Midbrain (tissue), 1 donor: Measurements from ENCODE around the gene FARP1.

Experiments
- DNase-seq: peaks from one replicate; lab custom pipeline; 2025; lab: John Stamatoyannopoulos, UW

FARP1 gene

DNA sequence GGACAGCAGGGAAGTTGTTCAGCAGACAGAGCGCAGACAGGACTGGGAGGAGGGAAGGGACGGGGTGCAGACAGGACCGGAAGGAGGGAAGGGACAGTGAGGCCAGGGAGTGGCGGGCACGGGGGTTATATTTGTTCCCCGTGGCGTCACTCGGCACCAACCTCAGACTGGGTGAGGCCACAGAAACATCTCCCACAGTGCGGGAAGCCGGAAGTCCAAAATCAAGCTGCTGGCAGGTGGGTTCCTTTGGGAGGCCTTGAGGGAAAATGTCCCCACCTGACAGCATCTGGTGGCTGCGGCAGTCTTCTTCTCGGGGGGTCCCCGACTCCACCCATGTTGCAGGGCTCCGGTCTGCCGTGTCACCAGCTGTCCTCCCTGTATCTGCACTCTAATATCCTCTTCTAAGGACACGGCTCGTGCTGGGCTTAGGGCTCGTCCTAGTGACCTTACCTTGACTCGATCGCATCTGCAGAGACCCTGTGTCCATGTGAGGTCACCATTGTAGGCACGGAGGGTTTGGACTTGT lies 301.0 kb downstream of the FARP1 start:
- DNase-seq: no peak

- no peak for DNase-seq
Measured at GRCh38 chr13:98444381-98444780, 301.5 kb downstream of the FARP1 start.

DNA sequence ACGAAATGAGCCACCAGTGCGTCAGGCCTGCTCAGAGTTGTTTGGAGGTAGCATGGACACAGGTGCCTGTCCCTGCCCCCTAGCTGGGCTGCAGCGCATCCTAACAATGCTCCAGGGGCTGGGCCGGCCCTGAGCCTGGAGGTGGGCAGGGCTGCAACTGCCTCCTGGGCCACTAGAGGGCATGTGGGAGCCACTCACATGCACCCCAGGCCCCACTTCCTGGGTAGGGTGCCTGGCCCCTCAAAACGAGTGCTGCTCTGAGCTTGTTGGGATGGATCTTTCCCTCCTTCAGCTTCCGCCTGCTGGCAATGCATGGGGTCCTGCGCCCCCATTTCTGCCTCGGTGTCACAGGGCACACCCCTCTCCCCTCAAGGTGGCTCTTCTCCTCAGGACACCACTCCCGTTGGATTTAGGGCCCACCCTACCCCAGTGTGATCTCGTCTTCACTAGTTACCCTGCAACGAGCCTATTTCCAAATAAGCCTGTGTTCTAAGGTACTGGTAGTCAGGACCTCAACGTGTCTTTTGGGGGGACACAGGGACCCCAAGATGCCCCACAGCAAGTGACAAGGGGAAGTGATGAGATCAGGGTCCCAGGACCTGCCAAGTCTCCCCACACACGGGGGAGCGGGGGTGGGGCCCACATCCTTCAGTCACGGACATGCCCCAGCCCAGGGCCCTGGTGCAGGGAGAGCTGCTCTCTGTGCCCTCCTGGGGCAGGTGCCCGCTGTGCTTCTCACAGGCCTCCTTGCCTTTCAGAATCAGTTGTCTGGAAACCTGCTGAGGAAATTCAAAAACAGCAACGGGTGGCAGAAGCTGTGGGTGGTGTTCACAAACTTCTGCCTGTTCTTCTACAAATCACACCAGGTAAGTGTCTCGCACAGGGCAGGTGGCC lies 302.7 kb downstream of the FARP1 start:
- peak; percentile 48 for DNase-seq

GRCh38 chr13:98446234-98446621 lies 303.3 kb downstream of the FARP1 start:
- no peak for DNase-seq

GRCh38 chr13:98447130-98447529 lies 304.2 kb downstream of the FARP1 start:
- no peak for DNase-seq

- peak; percentile 66 for DNase-seq
Measured at GRCh38 chr13:98447881-98448641, 305.2 kb downstream of the FARP1 start.

GRCh38 chr13:98448642-98448928 lies 305.7 kb downstream of the FARP1 start:
- DNase-seq: no peak

DNA sequence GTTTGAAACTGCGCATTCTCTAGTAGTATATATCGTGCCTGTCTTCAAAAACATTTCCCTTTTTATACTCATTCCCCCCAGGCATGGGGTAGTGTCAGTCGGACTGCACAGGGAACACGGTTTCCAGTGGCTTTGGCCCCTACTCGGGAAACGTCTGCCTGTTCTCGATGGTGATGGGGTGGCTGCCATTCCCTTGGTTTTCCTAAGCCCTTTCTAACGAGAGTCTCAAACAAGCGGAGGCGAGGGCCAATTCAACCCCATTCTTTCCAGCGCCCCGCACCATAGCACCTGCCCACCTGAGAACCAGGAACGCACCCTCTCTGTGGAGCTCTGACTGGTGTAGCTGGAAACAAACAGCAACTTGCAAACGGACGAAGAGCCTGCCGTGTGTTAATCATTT lies 306.4 kb downstream of the FARP1 start:
- DNase-seq: no peak

DNA sequence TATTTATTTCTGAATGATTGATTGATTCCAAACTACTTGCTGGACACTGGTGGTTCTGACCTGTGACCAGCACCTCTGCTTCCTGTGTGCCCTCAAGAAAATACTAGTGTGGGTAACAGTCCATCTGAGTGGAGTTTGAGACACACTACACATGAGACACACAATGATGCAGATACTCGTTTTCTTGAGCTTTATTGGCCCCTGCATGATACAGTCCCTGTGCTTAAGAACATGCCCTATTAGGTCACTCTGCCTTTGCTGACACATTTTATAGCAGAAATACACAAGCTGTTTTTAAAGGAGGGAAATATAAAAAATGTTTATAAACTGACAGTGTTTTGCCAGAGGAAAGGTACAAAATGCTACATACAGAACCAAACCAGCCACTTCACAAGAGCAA lies 307.1 kb downstream of the FARP1 start:
- no peak for DNase-seq

DNA sequence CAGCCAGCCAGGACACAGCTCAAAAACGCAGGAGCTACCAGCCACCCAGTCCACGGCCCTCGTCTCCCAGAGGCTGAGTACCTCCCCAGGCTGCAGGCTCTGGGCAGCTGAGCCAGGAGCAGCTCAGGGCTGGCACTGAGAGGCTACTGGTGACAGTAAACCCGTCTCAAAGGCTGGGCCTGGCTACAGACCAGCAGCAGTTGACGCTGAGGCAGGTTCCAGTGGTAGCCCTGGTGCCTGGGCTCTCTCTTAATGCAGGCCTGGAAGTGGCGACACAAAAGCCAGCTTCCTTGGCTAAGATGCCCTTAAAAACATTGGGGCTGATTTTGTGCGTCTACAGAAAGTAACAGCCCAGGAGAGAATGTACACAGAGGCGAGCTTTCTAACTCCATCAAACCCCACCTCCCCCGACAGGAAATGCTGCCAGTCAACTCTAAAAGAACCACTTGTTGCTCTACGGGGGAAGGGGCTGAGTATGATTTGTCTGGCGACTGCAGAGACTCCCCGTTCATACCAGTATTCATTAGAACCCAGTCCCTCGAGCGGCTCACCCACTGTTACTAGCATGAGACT lies 307.7 kb downstream of the FARP1 start:
- DNase-seq: peak; percentile 73

DNA sequence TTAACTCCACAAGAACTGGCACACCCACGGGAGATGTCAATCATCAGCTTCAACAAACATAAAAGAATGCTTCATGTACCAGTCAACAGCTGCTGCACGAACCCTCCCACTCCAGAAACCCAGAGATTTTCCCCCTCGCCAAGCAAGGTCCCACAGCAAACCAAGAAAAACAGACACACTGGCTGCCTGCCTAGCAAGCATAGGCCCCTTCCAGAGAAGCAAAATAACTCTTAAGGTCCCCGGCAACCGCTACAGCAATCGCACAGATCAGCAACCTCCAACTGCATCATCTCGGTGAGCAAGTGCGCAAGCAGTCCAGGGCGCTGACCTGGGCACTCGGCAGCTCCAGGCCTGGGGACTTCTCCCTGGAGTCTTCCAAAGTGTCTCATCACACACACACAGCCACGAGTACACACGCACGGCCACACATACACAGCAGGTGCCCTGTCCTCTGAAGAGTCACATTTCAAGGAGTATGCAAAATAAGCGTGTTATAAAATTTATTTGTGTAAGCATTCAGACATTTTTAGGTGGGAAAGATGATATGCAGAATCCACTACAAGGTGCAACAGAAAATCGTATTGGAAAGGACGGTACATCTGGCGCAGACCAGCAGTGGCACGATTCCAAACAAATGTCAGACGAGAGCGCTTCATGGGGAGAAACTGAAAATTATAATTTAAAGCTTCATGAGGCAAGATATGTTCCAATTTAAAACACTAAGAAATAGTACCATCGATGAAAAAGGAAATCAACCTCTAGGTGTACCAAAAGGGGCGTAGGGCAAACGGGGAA lies 309.0 kb downstream of the FARP1 start:
- DNase-seq: peak; percentile 34

DNA sequence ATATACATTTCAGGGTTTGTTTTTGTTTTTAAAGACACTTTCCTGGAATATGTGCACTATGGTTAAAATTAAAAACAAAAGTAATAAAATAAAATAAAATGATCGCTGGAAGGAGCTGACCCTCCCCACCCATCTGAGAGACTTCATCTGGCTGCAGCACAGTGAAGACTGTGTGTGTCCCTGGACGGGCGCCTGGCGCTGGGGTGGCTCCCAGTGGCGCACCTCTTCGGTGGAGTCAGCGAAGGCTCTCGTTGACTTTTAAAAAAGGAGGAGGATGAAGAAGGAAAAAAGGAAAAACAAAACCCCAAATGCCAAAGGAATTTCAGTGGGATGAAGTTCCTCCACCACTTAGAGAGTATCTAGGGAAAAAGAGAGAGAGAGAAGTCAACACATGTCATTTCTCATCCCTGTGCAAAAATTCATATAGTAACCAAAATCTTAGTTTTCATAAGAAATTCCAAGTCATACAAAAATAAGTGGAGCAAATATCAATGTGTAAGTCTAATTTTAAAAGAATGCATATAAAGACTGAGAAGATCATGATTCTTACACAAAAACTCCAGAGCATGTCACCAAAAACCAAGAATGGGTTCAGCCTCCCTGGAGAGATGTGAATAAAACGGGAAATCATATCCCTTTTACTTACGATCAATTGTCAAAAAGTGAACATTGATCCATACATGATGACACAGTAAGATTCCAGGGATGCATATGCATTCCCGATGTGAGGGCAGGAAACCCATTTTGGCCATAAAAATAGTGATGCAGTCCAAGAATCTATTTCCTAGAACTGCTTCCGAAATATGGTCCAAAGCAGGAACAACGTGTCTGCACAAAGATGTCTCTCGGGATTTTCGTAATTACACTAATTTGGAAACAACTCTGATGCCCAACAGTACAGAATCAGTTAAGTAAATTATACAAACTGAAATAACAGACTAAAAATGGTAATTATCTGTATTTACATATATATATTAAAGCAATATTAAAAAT lies 310.3 kb downstream of the FARP1 start:
- no peak for DNase-seq

DNA sequence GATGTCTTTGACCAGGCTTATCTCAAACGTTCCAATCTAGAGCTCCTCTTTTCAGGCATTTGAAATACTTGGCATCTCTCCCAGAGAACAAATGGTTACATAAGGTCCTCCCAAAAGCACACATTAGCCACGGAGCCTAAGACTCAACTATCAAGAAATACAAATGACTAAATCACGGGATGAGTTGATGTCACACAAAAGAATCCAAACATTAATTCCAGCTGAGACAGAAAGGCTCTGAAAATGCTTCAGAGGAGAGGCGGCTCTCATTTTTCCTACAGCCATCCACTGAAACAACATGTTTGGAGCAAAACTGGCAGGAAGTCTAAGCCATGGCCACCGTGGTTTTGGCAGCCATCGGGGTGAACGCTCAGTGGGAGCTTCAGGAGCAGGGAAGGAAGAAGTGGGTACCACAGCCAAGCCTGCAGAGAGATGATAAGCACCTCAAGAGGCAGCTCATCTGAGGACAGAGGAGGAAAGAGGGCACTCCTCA lies 311.5 kb downstream of the FARP1 start:
- peak; percentile 43 for DNase-seq

- DNase-seq: no peak
Measured at GRCh38 chr13:98456413-98456845, 313.5 kb downstream of the FARP1 start.

DNA sequence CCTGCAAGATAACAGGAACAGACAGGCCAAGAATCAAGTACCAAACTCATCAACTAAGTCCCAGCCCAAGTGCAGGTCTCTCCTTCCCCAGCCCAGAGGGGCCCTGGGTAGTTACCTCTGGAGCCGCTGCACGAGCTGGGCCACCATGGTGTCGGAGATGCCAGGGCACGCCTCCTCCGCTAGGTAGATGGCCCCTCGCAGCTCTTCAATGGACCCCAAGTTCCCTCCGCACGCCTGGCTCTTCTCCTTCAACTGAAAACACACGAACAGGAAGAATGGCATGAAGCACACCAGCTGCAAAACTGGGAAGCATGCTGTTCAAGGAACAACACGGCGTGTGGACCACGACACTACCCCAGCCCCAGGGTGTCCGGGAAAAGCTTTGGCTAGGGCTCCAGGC lies 314.2 kb downstream of the FARP1 start:
- no peak for DNase-seq

- no peak for DNase-seq
Measured at GRCh38 chr13:98458431-98458830, 315.5 kb downstream of the FARP1 start.

- no peak for DNase-seq
Measured at GRCh38 chr13:98459171-98459681, 316.3 kb downstream of the FARP1 start.

DNA sequence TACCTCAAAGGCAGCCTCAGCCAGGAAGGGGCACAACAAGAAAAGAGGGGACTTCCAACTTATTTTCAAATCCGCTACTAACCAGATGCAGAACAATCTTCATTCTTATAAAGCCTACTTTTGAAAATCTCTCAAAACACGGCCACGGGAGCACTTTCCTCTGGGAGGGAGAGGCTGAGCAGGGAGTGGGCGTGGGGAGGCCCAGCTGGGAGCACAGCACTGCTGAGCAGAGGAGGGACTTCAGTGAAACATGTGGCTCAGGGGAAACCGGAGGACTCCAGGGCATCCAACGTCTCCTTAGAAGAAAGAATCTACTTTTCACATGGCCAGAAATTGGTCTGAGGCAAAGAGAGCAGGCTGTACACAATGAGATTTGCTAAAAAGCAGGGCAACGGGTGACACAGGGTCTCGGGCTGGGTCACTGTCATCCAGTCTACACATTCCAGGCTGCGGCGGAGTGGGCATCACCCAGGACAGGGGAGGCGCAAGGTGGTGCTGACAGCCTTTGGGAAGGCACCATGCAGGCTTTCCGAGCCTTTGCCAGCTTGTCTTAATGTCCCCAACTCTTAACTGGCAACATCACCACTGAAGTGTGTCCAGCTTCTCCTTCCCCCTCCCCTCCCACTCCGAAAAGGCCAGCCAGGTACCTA lies 317.0 kb downstream of the FARP1 start:
- no peak for DNase-seq

GRCh38 chr13:98460516-98460915 lies 317.6 kb downstream of the FARP1 start:
- no peak for DNase-seq
